Right renal pelvis (tissue), 4 donors: ENCODE data around the gene APBA2. TPM values are rescaled to one million over a fixed set of nuclear protein-coding genes. Genes with fewer than 3 reads are reported as not detected.

Source experiments
- DNase-seq, 4 donors: peaks; one replicate each; pipeline ENCODE4 v3.0.0-alpha.2; 2013; ENCODE audit warnings: low read depth in 4 of 4, low spot score in 3 of 4, missing footprints in 1 of 4
- polyA plus RNA-seq, 4 donors: library from polyadenylated mRNA; unstranded; fragments of 120-200 nt; gene quantifications; one replicate each; pipeline ENCODE4 v1.2.1, GENCODE V29; 2013; ENCODE audit not compliant: insufficient read length in 4 of 4

Gene APBA2
- polyA plus RNA-seq, 4 donors = 11.4 to 15.2 (median 13.0) TPM

DNA sequence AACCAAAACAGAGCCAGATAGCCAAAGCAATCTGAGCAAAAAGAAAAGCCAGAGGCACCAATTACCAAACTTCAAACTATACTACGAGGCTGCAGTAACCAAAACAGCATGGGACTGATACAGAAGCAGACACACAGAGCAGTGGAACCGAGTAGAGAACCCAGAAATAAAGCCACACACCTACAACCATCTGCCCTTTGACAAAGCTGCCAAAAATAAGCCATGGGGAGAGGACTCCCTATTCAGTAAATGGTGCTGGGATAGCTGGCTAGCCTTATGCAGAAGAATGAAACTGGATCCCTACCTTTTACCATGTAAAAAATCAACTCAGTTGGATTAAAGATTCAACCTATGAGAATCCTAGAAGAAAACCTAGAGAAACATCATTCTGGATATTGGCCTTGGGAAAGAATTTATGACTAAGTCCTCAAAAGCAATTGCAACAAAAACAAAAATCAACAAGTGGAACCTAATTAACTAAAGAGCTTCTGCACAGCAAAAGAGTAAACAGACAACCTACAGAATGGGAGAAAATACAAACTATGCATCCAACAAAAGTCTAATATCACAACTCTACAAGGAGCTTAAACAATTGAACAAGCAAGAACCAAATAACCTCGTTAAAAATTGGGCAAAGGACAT, 95.1 kb downstream of the APBA2 start:
- no peak for DNase-seq

DNA sequence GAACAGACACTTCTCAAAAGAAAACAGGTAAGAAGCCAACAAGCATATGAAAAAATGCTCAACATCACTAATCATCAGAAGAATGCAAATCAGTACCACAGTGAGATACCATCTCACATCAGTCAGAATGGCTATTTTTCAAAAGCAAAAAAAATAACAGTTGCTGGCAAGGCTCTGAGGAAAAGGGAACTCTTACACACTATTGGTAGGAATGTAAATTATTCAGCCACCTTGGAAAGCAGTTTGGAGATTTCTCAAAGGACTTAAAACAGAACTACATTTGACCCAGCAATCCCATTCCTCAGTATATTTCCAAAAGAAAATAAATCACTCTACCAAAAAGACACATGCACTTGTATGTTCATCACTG, 95.6 kb downstream of the APBA2 start:
- DNase-seq = no peak

DNA sequence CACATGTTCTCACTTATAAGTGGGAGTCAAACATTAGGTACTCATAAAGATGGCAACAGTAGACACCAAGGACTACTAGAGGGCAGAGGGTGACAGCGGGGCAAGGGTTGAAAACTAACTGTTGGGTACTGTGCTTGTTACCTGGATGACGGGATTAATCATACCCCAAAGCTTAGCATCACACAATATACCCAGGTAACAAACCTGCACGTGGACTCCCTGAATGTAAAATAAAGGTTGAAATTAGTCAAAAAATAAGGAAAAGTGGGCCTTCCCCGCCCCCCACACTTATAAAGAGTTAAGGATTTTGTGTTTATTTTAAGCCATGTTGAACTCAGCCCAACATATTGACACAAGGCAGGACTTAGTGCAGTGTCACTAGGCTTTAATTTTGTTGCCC, 96.1 kb downstream of the APBA2 start:
- no peak for DNase-seq

DNA sequence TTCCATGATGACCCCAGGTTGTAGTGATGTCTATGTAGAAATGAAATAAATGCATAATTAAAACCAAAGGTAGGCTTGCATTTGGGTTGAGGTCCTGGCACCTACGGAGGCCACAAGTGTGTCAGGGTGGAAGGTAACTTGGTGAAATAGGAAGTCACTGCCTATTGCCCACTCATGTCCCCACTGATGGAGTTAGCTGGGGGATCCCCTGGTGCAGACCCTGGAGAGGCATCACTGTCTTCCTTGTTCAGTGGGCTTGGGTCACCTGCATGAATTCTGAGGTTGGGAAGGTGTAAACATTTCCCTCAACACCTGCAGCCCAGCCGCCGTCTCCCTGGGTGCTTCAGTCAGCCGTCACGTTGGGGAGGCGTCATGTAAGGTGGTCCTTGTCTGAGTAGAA, 97.1 kb downstream of the APBA2 start:
- DNase-seq = no peak

DNA sequence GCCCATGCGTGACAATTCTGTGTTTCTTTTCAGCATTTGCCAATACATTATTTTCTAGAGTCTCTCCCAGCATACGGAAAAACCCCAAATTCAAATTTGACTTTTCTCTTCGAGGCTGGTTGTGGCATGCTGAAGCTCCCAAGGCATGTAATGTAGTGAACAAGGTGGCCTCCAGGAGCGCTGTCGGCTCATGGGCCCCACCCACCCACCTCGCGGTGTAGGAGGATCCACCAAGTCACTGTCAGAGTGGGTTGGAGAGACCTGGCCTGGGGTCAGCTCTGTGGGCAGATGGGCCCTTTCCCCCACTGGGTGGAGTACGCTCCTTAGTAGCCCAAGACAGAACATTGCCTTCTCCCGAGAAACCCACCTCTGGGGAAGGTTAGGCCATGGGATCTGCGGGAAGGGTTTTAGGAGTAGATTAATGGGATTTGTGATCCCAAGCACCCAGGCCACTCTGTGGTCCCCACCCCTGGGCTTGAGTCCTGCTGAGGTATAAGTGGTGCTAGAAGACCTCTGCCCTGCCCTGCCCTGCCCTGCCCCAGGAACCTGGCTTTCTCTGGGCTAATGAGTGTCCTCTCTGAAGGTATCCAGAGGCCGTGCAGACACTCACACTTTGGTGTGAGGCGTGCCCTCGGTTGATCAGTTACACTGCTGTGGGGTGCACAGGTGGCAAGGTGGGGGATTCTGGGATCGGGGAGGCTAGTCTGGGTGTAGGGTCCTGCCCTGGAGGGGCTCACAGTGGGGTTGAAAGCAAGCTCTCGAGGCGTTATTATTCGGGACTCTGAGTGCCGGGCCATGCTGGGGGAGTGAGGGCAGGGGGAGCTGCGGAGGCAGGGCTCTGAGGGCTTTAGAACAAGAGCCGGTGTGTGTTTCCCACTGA, 97.9 kb downstream of the APBA2 start:
- DNase-seq = no peak

DNA sequence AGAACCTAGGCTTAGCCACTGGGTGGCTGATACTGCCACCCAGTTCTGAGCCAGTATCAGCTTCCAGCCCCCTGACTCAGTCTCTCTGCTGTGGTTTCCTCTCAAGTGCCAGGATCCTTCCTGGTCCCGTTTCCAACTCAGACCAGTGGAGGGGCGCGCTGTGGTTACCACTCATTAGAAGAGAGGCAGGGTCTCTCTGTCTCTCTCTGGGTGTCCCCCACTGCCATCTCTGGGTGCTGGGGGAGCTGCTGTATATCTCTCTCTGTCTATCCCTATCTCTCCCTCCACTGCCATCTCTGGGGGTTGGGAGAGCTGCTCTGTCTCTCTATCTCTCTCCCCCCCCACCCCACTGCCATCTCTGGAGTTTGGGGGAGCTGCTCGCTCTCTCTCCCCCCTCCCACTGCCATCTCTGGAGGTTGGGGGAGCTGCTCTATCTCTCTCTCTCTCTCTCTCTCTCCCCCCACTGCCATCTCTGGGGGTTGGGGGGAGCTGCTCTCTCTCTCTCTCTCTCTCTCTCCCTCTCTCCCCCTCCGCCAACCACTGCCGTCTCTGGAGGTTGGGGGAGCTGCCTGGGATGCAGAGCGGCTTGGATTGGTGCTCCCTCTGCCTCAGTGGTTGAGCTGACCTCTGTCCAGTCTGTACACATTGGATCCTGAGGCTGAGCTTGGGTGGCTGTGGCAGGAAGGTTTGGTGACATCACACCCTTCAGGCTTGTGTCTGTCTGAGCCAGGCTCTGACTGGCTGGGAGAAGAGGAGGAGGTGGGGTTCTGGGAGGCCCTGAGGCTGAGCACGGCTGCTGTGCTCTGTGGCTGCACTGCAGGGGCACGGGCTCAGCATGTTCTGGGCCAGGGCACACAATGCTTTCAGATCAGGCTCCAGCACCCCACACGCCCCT, 98.9 kb downstream of the APBA2 start:
- DNase-seq = peak in 1 of 4 donors; percentile 33

DNA sequence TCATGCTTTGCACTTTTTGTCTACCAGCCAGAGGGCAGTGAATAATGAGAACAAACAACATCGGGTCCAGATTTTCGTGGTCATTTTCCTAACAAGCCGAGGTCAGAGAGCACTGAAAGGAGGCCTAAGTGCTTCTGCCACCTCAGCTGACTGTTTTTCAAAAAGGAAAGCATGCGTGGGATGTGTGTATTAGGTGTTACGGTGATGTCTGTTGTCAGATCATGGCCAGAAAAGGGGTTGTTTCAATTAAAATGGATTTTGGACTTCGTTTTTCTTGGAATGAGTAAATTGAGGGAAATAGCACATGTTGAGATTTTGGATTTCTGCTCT, 99.5 kb downstream of the APBA2 start:
- peak in 1 of 4 donors; percentile 22 for DNase-seq

DNA sequence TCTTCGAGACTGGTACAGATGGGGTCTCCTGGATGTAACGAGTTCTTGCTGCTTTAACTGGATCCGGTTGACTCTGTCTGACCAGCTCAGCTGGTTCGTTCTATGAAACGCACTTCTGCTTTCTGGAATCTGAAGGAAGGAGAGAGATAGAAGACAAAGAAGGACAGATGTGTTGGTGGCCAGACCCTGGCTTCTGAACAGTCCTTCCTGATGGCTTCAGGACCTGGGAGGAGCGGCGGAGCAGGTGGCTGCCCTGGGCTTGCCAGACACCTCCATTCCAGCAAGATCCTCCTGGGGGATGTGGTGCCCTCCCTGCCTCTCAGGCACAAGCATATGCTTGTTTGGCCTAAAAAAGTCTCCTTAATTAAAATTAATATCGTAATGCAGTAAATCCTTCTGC, 99.9 kb downstream of the APBA2 start:
- no peak for DNase-seq

DNA sequence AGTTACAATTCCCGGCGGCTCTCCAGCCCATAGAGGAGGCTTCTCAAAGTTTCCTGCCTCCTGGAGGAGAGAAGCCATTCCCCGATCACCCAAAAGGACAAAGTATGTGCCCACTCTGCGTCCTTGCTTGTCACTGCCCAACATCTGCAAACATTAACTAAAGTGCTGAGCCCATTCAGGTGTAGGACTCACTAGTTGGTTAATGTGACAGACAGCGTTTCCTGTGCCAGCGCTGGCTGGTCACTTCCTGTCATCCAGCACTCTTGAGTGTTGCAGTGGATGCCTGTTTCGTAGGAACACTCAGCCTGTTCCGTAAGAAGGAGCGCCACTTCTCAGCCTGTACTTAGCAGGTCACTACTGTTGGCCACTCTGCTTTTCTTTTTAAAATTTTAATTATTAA, 100.3 kb downstream of the APBA2 start:
- no peak for DNase-seq

DNA sequence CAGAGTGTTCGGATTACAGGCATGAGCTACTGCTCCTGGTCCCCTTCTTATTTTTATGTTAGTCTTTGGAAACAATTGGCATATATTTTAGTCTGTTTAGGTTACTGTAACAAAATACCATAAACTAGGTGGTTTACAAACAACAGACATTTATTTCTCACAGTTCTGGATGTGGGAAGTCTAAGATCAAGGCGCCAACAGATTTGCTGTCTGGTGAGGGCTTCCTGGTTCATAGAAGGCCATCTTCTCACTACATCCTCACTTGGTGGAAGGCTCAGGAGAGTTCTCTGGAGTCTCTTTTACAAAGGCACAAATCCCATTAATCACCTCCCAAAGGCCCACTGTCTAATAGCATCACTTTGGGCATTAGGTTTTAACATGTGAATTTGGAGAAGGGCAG, 101.0 kb downstream of the APBA2 start:
- no peak for DNase-seq

DNA sequence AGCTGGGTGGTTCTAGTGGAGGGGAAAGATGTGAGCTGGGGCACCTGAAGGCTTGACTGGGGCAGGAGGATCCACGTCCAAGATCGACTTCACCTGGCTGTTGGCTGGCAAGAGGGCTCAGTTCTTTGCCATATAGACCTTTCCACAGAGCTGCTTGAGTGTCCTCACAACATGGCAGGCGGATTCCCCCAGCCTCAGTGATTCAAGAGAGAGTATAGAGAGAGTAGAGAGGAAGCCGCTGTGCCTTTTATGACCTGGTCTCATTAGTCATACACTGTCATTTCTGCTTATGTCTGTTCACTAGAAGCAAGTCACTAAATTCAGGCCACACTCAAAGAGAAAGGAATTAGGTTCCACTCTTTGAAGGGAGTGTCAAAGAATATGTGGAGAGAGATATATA, 101.6 kb downstream of the APBA2 start:
- no peak for DNase-seq

DNA sequence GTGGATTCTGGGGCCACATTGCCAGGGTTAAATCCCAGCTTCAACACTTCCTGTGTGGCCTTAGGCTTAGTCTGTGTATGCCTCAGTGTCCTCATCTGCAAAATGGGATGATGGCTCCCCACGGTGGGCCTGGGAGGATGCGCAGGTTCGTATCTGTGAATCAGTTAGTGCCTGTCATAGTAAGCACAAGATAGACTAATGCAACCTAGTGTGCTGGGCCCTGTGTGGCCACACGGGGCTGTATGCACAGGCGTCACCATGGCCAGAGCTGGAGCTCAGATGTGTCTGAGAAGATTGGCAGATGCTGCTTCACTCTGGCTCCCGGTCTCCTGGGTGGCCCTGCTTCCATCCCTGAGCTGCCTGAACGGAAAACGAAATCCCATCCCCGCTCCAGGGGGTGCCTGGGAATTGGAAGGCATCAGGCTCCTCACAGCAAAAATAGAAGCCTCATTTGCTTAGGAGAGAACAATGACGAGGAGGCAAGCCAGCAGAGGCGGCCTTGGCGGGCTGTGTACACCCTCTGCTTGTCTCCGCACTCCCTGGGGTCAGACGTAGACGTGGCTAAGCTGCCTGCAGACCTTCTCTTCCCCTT, 103.6 kb downstream of the APBA2 start:
- no peak for DNase-seq

DNA sequence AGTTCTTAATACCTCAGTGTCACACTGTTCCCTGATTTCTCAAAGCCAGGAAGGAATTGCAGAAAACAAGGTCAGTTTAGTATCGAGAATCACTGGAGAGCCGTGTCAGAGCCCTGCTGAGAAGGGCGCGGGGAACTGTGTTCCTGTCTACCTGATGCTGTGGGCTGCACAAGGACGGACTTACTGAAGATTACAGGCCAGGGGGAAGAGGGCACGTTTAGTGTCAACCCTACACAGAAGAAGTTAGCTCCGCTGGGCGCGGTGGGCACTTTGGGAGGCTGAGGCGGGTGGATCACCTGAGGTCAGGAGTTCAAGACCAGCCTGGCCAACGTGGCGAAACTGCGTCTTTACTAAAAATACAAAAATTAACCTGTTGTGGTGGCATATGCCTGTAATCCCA, 104.1 kb downstream of the APBA2 start:
- no peak for DNase-seq

DNA sequence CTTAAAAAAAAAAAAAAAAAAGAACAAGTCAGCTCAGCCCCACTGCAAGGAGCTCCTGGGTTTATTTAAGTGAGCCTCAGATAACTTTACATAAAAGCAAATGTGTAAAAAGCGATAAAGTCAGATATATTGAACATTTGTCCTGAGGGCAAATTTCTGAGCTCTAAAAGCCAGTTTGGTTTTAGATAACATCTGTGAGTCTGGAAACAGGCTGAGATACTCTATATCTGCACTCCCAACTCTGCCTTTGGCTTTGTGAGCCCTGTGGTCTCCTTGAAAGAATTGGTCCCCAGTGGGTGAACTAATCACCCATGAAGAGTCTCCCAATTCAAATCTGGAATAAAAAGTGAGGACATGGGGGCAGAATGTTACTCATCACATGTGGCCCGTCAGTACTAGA, 104.6 kb downstream of the APBA2 start:
- no peak for DNase-seq

DNA sequence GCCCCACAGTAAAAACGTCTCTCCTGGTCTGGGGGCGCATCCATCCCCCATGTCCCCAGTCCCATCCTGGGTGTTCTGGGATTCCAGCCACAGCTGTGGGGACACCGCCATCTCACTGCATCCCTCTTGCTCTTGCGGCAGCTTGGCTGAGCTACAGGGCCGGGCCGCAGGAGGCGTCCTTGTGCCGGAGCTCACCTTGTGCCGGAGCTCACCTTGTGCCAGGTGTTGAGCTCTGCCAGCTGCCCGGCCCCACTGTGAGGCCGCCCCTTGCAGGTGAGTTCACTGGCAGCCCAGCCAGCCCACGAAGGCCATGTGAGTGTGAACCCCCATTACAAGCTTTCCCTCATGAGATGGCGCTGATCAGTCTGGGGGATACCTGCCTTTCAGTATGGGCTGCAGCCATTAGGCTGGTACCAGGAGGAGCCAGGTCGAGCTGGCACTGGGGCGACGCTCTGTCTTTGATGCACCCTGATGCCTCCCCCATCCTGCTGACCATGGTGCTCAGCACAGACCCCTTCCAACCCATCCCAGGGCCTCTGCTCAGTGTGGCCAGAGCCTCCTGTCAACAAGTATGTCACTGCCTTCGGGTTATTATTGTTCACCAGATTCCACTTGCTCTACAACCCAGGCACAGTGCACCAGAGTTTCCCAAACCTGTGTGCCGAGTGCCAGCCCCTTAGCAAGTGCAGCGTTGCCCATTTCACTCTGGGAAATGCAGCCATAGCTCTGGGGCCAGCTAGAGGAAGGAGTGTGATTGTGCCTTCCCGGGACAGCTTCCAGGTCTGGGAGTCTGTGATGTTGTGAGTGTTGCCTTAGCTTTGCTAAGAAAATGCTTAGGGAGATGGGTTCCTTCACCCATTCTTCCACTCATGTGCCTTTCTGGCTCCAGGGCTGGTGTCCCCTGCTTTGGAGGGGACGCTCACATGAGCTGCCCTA, 105.7 kb downstream of the APBA2 start:
- no peak for DNase-seq

DNA sequence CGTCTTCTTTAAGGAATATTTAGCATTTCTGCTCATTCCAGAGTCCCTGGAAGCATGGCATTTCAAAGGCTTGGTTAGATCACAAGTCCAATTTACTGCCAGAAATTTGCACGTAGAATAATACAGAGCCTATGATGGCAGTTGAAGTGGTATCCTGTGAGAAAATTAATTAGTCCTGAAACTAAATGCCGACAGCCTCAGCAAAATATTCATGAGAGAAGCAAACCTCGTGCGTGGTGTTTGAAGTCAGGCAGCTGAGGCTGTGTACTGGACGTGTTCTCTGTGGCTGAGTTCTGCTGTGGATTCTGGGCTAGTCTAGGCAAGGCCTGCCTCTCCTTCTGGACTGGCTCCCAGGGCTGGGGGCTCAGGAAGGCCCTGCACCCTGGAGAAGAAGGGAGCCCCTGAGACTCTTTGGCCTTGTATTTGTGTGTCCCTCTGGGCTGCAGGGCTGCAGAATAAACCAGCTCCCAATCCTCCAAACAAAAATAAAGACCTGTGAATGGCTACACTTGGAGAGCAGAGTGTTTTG, 106.6 kb downstream of the APBA2 start:
- no peak for DNase-seq

DNA sequence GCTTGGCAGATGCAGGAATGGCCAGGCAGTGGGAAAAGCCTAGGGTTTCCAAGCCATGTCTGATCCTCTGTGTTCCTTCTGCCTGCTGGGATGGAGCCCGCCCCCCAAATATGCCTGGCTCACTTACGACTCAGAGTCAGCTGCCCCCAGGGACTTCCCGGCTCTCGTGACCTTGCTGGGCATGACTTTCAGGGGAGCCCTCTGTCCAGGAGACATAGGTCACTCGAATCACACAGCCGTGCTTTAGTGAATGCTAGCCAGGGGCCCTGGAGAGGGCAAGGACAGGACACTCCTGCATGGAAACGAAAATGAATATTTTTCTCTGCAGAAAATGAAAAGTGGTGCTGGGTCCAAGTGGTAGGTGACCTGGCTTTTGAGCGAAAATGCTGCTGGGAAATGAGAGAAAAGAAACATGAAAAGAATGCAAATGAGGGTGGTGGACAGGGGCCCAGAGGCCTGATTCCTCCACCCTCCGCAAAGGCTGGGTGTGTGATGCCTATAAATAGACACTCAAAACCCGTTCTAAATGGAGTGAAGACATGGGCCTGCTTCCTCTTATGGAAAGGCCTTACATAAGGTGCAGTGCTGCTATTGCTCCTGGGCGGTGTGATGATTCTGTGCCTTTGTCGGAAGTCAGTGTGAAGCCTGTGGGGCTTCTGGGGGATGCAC, 107.4 kb downstream of the APBA2 start:
- DNase-seq = no peak

DNA sequence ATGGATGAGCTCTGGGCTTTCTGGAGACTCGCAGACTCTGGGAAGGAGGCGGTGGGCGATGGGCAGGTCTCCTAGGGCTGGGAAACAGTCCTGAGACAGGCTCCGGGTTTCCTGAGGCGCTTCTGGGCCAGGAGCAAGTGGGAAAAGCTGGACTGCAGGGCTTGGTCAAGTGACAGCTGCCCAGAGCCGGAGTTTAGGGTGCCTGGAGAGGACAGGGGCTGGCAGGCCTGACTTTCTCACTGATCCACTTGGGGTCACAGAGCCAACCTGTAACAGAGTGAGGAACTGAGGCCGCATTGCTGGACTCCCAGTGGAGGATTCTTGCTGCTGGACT, 107.9 kb downstream of the APBA2 start:
- no peak for DNase-seq

DNA sequence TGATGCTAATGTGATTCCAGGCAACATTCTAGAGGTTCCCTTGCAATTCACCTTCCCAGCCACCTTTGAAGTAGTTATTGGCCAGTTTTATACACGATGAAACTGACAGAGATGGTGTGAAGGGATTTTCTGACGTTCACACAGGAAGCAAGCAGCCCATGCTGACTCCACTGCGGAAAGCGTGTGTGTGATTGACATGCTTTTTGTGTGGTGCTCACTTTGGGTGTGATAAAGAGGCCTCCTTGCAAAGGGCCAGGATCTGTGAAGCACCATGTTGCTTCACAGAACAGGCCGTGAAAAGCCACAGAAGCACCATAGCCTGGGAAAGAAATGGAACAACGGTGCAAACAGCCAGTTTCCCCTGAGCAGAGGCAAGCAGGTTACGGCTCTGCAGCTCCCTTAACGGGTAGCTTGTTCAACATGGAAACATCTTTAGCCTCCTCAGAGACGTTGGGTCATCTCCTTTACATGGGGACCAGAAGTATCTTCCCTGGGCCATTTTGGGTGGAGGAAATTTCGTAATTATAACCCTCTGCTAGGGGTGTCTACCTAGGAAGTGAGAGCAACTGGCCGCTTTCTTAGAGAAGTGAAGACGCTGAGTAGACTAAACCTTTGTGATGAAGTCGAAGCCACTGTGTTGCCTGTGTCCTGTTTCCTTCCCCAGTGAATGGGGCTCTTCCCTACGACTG, 108.5 kb downstream of the APBA2 start:
- DNase-seq = no peak
